ENCODE results near the gene USHBP1. TPM values are rescaled to one million over a fixed set of nuclear protein-coding genes. Genes with fewer than 3 reads are reported as not detected.

The USHBP1 gene
- total RNA-seq, 1 experiment from 2014 or later, result 0.15 TPM

- CTCF ChIA-PET, result no interaction called here
Observed at GRCh38 chr19:17202249-17202648, 62.3 kb downstream of the USHBP1 start.

More at GRCh38 chr19:17202249-17202648, 62.3 kb downstream of the USHBP1 start:
- H3K27ac ChIP-seq (ENCODE audit: low read depth, low read length), result no peak overlapping the region
- H3K79me2 ChIP-seq (ENCODE audit: insufficient read depth, low read length), result no peaks in the 10 kb centered on the region
- ChIA-PET RAD21 (ENCODE audit: low non-redundant PET in 1 of 2, low total read pairs in 2 of 2, uncharacterized antibody in 2 of 2, unreplicated experiment in 2 of 2) (no interaction called here), POLR2A (no interaction called here)
- TF ChIP-seq ATF3 (IDR thresholded peaks at IDR 0.05) (no peak), YY1 (IDR thresholded peaks at IDR 0.05; ENCODE audit: extremely low read depth, insufficient replicate concordance, low read depth, low read length) (no peak), ZFX (IDR thresholded peaks at IDR 0.05) (no peak), MAX (IDR thresholded peaks at IDR 0.05) (no peak), SRF (IDR thresholded peaks at IDR 0.05; ENCODE audit: low read depth) (no peak), FOSL1 (IDR thresholded peaks at IDR 0.05; ENCODE audit: low read depth) (no peak), POLR2A (IDR thresholded peaks at IDR 0.05; ENCODE audit: borderline replicate concordance, extremely low read depth, insufficient read depth, insufficient read length) (no peak), ZBTB33 (IDR thresholded peaks at IDR 0.05; ENCODE audit: extremely low read depth, insufficient replicate concordance, low read length) (no peak), RAD21 (IDR thresholded peaks at IDR 0.05; ENCODE audit: low read depth) (no peak), REST (IDR thresholded peaks at IDR 0.05; ENCODE audit: low read depth) (no peak), JUND (IDR thresholded peaks at IDR 0.05) (no peak), SP1 (IDR thresholded peaks at IDR 0.05; ENCODE audit: low read depth) (no peak), ELF1 (IDR thresholded peaks at IDR 0.05; ENCODE audit: borderline replicate concordance, low read depth) (no peak), ZNF274 (IDR thresholded peaks at IDR 0.05; ENCODE audit: low read depth, low read length) (no peak)
- intact Hi-C loops (cut with micrococcal nuclease), result no loop called here
- H3K9me2 ChIP-seq (ENCODE audit: insufficient read depth), result no peaks in the 10 kb centered on the region
- no TSS peak for BruUV-seq (replicated peaks)
- H3K4me3 ChIP-seq (replicated peaks in 1 of 2; ENCODE audit: low read depth in 1 of 2, low read length in 2 of 2), result no peak overlapping the region
- H4K20me1 ChIP-seq (ENCODE audit: insufficient read depth), result no peaks in the 10 kb centered on the region
- peak; percentile 15 for DNase-seq (ENCODE audit: low read depth, low spot score)
- no peak overlapping the region for H3K4me2 ChIP-seq (ENCODE audit: low read length)
- no peaks in the 10 kb centered on the region for H3K9me3 ChIP-seq (ENCODE audit: control insufficient read depth in 1 of 2, insufficient read depth in 1 of 2, low read depth in 1 of 2, low read length in 2 of 2)
- H2AFZ ChIP-seq (ENCODE audit: low read depth, low read length, poor library complexity, severe bottlenecking), result no peak overlapping the region
- peak; percentile 67 for ATAC-seq
- H3K9ac ChIP-seq (ENCODE audit: low read length), result no peak overlapping the region
- no peaks in the 10 kb centered on the region for H3K27me3 ChIP-seq (ENCODE audit: insufficient read depth, low read length)
- H3K4me1 ChIP-seq (ENCODE audit: control insufficient read depth in 1 of 2, insufficient read depth in 2 of 2, low read length in 2 of 2), result 0 out of 4 replicates have a peak, but pooled peaks cover 0 to 3% of the 10 kb centered on the region in 2 experiments
- peaks cover 17 to 22% of the 10 kb centered on the region in 2 experiments; a peak in 3 of 4 replicates for H3K36me3 ChIP-seq (ENCODE audit: control insufficient read depth in 1 of 2, insufficient read depth in 2 of 2, low read length in 2 of 2)

Measured in HCT116 (cell line).